NCI-H1694 treated with DMSO at 0.1 percent for 48 hours (cell line): ENCODE data around the gene KRTAP10-1.

ENCODE experiments used
- DNase-seq: peaks from one replicate; lab custom pipeline; 2025; lab: John Stamatoyannopoulos, UW

Gene KRTAP10-1

DNA sequence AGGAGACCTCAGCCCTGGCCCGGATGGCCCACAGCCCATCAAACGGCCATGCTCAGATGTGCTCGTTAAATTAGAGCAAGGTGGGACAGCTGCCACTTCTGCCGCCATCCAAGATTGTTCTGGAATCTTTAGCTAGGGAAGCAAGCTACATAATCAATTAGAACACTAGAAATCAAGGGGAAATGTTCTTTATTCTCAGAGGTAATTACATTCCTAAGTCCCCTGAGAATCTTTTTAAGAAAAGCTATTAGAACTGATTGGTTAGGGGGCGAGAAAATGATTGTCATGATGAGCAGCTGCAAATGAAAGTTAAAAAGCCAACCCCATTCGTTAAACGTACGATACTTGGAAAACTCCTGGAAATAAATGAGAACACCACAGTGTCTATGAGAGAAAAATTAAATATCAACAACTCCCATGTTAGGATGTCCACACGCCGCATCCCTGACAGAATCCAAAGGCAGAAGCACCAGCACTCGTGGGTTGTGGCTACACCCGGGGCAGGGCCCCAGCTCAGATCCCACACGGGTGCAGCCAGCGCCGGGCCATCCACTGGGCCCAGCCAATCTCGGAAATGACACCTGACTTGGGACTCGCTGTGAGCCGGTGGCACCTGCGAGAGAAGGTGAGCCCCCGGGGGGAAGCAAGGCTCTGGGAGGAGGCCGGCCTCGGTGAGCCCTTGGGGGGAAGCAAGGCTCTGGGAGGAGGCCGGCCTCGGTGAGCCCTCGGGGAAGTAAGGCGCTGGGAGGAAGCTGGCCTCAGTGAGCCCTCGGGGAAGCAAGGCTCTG, 37.6 kb downstream of the KRTAP10-1 start:
- no peak for DNase-seq

DNA sequence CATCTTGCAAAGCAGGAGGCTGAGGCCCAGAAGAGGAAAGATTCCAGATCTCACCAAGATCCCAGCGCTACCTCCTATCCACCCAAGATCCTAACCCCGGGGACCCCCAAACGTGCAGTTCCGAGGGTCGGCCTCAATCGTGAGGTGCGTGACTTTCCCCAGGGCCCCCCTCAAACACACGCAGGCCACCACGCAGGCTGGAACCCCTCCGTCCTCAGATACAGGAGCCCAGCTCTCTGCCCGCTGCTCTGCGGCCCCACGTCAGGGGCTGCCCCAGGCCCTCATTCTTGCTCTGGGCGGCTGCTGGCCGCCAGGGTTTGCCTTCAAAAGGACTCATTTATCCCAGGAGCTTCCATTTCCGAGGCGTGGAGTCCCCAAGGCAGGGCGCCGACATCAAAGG, 39.9 kb downstream of the KRTAP10-1 start:
- no peak for DNase-seq

DNA sequence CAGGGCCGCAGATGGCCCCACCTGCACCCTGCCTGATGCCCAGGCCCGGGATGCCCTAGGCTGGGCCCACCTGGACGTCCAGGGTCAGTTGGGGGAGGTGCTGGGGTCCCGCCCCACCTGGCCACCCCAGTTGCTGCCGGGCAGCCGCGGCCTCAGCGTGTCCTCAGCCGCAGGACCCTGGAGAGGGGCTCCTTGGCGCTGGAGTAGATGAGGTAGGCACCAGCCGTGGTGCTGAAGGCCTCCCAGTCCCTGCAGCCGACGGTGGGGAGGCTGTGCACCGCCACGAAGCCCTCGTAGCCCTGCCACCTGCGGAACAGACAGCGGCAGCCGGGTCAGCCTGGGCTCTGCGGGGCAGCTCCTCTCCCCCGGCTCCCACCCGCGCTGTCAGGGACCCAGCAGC, 40.4 kb downstream of the KRTAP10-1 start:
- DNase-seq, result no peak

DNA sequence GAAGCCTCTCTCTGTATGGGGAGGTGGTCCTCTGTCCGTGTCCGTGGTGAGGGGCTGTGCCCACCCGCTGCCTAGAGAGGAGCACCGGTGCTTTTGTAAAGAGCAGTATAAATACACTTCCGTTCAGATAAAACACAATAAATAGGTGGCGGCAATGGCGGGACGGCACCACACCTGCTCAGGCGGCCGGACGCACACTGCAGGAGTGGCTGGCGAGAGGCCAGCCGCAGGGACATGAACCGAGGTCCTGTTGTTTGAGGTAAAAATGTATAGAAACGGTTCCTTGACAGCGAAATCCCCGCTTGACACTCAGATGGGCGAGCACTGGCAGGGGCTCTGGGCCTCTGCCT, 40.8 kb downstream of the KRTAP10-1 start:
- no peak for DNase-seq

DNA sequence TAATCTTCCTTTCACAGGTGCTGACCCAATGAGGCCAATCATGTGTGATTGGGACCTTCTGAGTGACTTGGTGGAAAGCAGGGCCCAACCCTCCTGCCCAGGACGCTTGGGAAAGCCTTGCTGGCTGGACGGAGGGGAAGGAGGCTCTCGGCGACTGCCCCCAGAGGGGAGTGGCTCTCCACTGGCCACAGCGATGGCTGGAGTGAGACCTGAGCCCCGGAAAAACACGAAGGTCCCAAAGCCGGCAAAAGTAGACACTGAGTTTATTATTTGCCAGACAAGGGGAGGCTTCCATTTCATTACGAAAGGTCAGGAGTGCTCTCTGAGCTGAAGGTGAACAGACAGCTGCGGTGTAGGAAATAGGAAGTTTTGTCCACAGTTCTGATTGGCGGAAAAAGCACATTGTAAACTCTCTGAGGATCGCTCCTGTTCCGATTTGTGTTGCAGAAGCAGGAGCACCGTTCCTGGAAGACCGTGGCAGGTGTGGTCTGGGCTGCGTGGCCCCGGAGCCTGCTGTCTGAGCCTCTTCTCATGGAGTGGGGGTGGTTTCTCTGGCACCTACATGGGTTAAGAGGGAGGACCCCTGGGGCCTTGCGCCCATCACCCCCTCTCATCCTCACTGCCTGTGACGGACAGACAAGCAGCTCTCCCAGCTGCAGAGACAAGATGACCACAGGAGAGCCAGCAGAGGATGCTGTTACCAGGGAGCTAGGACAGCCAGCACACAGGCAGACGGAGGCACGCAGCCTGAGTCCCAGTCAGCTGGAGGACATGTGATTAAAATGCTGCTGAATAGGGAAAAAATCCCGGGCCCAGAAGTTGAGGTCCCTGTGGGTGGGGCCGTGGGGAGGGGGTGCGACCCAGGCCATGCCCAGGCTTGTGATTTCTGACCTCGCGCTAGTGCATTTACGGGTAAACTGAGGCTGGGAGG, 41.5 kb downstream of the KRTAP10-1 start:
- DNase-seq, result no peak

DNA sequence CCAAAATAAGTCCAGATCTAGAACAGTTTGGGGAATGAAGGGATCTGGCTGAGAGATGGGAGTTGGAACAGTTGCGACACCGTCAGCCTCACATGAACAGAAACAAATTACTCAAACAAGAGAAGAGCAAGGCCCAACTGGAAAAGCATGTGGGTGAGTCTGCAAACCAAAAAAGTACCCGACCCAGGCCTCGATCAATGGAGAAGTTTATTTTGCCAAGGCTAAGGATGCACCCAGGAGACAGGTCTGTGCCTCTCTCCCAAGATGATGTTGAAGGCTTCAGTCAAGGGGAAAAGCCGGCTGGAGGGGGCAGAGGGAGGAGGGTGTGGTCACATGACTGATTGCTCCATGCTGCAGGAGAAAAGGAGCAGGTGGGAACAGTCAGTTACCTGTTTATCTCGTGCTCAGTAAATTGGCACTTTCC, 42.3 kb downstream of the KRTAP10-1 start:
- DNase-seq, result no peak

DNA sequence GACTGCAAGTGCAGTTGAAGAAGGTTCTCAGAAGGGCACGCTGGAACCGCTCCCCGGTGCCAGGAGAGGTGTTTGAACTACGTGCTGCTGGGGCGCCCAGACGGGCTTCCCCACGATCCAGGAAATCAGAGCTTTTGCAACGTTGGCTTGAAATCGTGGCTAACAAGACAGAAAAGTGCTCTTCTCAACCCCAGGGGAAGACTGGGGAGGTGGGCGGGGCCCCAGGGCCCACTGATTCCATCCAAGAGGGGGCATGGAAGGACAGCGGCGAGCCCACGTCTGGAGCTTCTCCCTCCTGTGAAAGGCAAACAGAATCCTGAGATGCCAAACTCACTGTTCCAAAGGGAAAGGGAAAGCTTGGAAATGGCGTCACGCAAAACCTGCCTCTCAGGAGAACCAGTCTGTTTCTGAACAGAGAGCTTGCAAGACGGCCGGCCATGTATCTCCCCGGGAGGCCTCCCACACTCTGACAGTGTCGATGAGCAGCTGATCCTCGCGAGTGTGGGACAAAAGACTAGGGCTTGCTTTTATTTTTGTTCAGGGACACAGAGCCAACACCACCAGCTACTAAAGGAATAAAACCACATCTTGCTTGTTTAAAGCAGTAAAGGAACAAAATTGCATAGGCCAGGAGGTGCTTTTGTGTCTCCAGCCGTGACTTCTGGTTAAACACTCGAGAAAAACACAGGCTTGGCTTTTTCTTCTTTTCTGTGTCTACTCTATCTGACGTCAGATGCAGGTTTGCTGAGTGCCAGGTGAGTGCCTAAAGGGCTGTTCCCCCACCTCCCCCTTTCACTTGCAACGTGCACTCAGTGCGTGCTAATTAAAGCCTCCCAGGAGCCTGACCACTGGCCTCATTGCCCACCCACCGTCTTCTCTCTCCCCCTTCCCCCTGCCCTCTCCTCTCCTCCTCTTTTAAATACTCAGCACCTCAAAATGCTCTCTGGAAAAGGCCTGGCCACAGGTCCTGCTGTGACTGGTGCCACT, 43.1 kb downstream of the KRTAP10-1 start:
- DNase-seq, result no peak

DNA sequence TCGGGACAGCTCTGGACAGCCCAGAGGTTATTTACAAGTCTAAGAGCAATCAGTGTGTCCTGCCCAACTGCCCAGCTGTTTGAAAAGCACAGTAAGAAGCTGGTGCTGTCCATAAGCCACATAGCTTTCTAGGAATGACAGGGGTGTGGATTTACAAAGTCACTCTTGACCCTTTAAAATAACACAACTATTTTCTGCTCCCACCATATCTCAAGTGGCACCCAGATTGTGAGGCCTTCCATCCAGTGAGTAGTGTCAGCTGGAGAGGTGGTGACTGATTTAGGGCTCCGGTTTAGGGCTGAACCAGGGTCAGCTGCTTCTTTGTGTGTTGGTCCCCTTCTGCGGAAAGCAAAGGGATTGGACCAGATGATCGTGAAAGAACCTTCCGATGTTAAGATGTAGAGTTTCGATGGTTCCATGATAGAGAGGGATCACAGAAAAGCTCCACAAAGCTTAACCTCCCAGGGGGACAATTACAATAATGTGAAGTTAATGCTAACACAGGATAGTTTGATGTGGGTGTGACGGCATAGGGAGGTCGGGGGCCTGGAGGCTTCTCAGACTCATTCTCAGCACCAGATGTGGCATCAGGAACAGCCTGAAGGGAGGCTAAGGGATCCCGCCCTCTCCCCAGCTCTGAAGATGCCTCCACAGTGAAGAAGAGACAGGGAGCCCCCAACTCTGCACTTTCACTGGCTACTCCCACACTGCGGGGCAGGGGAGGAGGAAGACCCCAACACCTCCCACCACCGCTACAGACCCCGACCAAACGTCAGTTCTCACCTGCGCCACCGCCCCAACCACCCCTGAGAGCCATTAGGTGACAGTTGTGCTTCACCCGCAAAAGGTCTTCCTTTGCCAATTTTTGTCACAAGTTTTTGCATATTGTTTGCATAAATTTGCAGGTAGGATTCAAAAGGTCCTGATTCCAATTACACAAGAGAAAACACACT, 44.1 kb downstream of the KRTAP10-1 start:
- DNase-seq, result no peak

DNA sequence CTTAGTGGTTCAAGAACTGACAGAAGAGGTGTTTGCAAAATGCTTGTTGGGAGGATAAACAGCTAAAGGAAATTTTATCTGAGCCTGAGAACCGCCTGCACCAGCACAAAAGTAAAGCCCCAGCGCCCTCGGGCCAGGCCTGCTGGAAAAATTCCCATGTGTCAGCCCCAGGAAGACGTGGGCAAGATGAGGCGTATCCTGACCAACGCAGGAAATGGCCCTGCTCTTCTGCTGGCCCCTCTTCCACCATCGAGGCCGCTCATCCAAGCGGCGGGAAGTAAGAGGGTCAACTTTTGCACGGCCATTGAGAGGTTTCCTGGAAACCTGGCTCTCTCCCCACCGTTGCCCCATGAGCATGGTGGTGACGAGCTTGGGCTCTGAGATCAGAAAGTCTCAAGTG, 45.0 kb downstream of the KRTAP10-1 start:
- no peak for DNase-seq

DNA sequence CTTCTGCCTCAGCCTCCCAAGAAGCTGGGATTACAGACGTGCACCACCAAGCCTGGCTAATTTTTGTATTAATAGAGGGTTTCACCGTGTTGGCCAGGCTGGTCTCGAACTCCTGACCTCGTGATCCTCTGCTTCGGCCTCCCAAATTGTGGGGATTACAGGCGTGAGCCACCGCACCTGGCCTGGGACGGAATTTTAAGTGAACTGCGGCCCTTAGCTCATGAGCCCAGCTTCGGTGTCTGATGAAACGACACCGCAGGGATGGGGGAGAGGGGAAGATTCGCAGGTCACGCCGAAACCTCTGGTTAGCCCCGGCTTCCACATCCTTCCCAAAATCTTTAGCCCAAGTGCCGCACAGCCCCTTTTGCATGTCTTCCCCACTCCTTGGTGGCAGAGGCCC, 45.6 kb downstream of the KRTAP10-1 start:
- DNase-seq, result no peak

DNA sequence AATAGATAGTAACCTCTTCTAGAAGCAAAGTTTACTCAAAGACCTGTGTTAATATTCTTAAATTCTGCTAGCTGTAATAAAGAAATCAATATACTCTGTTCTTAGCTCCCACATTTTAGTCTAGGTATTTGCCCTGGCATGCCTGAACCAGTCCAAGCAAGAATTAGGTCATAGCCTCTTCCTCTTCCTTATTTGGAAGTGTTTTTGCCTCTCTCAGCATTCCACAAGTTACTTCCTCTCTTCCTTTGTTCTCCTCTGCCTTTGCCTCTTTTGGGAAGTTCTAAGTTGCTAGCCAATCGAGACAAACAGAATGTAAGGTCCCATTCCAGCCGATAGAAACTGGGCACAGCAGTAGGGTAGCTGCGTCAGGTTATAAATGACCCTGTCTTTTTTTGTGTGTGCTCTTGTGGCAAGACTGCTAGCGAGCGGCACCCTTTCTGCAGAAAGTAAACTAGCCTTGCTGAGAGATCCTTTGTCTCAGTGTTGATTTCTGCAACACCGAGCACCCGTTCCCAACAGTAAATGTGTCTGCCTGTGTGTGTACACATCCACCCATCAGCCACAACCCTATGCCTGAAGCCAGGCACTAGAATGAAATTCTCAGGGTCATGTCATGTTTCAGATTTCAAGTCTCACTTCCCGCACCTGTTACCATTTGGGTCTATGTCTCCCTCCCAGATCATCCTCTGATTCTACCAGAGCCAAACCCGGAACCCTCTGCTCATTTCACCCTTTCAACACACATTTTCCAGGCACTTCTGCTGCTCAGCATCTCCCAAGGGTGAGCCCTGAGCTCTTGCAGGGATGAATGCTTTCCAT, 47.2 kb downstream of the KRTAP10-1 start:
- DNase-seq, result no peak

DNA sequence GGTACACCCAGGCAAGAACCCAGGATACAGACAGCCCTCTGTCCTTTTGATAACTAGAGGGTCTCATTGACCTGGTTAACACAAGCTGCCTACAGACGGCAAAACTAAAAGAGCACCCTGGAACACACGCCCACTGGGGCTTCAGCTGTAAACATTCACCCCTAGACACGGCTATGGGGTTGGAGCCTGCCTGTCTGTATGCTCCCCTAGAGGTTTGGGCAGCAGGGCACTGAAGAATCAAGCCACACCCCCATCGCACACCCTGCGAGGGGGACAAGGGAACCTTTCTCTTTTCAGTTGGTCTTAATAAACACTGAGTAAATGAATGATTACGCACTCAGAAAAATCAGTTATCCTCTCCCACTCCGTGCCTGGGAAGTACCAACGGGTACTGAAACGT, 49.2 kb downstream of the KRTAP10-1 start:
- DNase-seq, result no peak

DNA sequence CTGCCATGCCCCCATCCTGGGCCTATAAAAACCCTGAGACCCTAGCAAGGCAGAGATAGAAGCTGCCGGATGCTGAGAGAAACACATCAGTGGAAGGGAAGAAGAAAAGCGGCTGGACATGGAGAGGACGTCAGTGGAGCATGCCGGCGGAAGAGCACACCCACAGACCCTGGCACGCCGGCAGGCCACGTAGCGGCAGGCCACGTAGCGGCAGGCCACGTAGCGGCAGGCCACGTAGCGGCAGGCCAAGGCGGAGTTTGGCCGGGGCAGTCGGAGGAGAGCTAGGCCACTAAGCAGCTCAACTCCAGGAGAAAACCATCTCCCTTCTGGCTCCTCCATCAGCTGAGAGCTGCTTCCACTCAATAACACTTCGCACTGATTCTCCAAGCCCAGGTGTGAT, 49.6 kb downstream of the KRTAP10-1 start:
- DNase-seq, result no peak

DNA sequence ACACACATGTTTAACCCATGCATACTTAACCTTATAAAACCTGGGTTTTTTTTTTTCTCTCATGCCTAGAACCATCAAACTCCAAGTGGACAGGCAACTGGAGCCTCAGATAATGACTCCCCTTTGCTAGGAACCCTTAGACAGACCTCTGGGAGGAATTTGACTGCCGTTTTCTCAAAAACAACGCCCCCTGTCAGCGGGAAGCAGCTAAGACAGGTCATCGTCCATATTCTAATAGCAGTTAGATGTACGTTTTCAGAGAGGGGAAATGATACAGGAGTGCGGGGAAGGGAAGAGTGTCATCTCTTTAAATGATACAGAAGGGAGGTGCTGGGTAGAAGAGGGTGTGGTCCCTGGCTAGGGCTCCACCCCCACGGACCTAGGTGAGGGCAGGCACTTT, 50.0 kb downstream of the KRTAP10-1 start:
- no peak for DNase-seq
